Dermis blood vessel endothelial cell (primary cell): ENCODE data around the gene ANGPTL8. TPM values are rescaled to one million over a fixed set of nuclear protein-coding genes. Genes with fewer than 3 reads are reported as not detected.

Source experiments
- DNase-seq: peaks from one replicate; pipeline ENCODE4 v3.0.0; 2010
- total RNA-seq: library from RNA; depleted of rRNA; stranded (reverse); fragments of >200 nt; gene quantifications from 2 replicates; pipeline ENCODE4 v1.2.3, GENCODE V29; 2014

The ANGPTL8 gene
- total RNA-seq, 1 donor from 2014 or later: not detected

DNA sequence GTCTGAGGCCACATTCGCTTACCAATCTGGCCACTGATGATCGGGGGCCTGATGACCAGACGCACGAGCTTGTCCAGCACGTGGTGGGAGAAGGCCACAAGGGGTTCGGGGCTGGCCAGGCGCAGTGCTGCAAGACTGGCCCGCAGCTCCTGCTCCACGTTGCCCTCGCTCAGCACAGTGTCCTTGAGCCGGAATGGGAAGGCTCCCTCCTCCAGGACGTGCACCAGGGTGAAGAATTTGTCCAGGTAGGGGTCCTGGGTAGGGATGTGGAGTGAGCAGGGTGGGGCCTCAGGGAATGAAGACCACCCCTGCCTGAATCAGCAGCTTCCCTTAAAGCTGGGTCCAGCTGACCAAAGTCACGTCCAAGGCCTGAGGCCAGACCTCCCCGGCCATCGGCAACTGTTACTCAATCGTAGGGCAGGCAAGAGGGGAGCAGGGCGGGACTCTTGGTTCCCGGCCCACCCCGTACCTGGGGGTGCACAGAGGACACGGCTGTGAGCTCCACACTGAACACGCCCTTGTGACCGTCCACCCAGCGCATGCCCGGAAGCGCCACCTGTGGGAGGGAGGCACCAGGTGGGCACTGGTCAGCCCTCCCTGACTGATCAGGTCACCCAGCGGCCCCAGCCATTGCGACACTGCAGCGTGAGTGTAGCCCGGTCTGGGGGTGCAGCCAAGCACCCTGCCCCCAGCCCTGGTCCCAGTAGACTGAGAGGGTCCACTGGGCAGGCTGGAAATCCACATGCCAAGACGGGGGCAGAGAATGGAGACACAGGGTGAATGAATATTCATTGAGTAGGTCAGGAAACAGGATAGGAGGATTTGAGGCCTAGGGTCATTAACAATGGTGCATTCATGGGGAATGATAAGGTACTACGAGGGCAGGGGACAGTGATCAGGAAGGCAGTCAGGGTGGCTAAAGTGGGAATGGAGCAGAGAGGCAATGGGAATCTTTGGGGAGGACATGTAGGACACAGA is 2.8 kb upstream of the ANGPTL8 start:
- DNase-seq: no peak

DNA sequence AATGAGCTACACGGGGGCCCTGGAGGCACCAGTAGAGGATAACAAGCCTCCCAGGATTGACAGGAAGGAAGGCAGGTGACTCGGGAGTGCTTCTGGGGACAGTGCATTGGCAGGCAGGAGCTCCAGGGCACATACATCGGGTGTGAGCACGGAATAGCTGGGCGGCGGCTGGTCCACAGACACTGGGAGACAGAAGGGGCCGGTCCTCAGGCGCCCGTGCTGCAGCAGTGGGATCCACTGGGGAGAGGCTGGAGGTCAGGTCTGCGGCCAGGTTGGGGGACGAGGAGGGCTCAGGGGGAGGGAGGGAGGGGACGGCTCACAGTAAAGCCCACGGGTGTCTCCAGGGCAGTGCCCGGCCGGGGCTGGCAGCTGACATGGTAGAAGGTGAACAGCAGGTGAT is 2.1 kb upstream of the ANGPTL8 start:
- DNase-seq: no peak

GRCh38 chr19:11238041-11238440 is 1.4 kb upstream of the ANGPTL8 start:
- DNase-seq: no peak

GRCh38 chr19:11238781-11239376 is 540 bp upstream of the ANGPTL8 start:
- no peak for DNase-seq

GRCh38 chr19:11240008-11240444 is 607 bp downstream of the ANGPTL8 start:
- no peak for DNase-seq

GRCh38 chr19:11242025-11242424 is 2.6 kb downstream of the ANGPTL8 start:
- DNase-seq: no peak

GRCh38 chr19:11242864-11243797 is 3.7 kb downstream of the ANGPTL8 start:
- DNase-seq: peak; percentile 96

- no peak for DNase-seq
These were observed 4.4 kb downstream of the ANGPTL8 start for GRCh38 chr19:11243798-11244169.

- no peak for DNase-seq
These were observed 5.6 kb downstream of the ANGPTL8 start for GRCh38 chr19:11244846-11245589.

DNA sequence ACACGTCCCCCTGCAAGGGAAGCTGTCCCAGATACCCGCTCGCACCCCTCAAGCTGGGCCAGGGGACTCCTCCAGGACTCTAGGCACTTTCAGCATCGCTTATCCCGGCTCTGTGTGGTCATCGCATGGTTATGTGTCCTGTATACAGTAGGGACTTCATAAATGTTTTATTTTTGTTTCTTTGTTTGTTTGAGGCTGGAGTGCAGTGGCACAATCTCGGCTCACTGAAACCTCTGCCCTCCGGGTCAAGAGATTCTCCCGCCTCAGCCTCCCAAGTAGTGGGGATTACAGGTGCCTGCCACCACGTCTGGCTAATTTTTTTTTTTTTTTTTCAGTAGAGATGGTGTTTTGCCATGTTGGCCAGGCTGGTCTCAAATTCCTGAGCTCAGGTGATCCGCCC is 7.5 kb downstream of the ANGPTL8 start:
- no peak for DNase-seq

DNA sequence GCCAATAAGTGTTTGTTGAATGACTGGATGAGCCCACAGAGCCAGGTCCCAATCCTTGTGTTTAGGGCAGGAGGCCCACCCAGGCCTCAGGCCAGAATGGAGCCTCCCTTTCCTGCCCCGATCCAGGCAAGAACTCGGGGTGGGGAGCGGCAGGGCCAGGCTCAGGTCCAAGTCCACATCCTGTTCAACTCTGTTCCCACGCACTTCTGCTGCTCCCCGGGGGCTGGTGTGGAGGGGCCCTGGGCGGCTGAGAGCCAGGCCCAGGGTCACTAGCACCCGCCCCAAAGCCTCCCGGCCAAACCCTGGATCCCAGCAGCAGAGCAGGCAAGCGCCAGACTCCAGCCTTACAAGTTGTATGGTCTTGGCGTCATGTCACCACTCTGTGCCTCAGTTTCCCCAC is 8.0 kb downstream of the ANGPTL8 start:
- peak; percentile 69 for DNase-seq

GRCh38 chr19:11247934-11248333 is 8.5 kb downstream of the ANGPTL8 start:
- no peak for DNase-seq

DNA sequence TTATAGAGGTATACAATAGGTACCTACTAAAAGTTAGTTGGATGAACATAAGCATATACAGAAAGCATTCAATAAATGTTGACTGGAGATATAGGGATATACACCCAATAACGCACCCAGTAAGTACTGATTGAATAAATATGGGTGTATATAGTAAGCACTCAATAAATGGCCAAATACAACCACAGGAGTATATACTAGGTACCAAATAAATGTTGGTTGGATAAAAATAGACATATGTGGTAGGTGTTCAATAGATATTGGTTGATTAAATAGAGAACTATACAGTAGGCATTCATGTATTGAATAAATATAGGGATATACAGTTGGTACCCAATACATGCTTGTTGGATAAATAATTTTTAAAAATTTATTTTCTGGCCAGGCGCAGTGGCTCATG is 9.4 kb downstream of the ANGPTL8 start:
- no peak for DNase-seq

- DNase-seq: no peak
These were observed 11.8 kb downstream of the ANGPTL8 start for GRCh38 chr19:11251217-11251616.

DNA sequence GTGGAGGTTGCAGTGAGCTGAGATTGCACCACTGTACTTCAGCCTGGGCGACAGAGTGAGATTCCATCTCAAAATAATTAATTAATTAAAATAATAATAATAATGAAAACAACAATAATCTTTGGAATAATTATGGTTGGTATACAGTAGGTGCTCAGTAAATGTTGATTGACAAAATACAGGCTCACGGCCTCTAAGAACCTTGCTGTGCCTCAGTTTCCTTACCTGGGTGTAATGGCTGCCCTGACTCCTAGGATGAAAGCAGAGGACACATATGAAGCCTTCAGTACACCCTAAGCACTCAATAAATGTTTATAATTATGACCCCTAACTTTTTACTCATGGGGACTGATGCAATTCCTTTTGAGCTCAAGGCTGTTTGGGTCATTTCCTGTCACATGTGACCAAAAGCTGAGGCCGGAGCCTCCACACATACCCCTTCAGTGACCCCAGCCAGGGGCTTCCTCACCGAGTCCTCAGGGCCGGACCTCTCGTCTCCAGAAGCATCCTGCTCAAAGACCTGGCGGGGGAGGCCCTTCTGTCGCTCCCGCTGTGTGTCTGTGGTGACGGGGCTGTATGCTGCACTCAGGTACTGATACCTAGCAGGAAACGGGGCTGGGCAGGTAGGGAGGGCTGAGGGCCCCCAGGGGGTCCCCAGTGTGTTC is 12.4 kb downstream of the ANGPTL8 start:
- peak; percentile 57 for DNase-seq

GRCh38 chr19:11252665-11253355 is 13.4 kb downstream of the ANGPTL8 start:
- peak; percentile 54 for DNase-seq

DNA sequence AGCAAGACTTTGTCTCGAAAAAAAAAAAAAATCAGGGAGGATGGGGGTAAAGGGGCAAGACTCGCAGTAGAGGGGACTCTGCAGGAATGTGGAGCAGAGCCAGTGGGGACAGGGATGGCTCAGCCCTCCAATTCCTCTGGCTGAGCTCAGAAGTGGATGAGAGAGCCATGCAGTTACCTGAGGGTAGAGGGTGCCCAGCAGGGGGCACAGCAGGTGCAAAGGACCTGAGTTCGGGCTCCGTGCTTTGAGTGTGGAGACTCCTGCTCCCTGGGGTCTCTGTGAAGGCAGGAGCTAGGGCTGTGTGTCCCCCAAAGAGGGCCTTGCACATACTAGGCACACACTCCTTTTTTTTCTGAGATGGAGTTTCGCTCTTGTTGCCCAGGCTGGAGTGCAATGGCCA is 15.2 kb downstream of the ANGPTL8 start:
- no peak for DNase-seq

- DNase-seq: peak; percentile 50
These were observed 16.8 kb downstream of the ANGPTL8 start for GRCh38 chr19:11256189-11256588.

- DNase-seq: no peak
These were observed 18.5 kb downstream of the ANGPTL8 start for GRCh38 chr19:11257846-11258380.

DNA sequence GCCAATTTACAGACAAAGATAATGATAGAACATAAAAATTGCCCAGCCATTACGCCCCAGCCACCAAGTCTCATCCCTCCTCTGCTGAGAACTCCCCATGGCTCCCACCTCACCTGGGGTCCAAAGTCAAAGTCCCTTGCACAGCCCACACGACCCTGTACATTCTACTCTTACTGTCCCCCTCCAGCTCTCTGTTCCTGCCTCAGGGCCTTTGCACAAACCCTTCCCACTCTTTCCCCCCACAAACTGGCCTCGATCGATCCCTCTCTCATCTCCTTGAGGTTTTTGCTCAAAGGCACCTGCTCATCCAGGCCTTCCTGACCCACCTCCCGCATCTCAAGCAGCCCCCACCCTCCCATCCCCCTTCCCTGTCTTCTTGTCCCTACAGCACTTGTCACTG is 21.6 kb downstream of the ANGPTL8 start:
- no peak for DNase-seq
